K562 (cell line): ENCODE data around the gene COG4. TPM values are rescaled to one million over a fixed set of nuclear protein-coding genes. Genes with fewer than 3 reads are reported as not detected.

Source experiments
- BCOR ChIP-seq: fragments of 450-650 bp; IDR thresholded peaks from 2 replicates; pipeline ENCODE4 v1.6.1; 2016
- MAFK ChIP-seq: IDR thresholded peaks from 2 replicates; pipeline ENCODE4 v1.6.1; 2011; ENCODE audit warnings: low read length, improper control_type of control experiment
- MYNN ChIP-seq, 2 experiments: sonication (generic); formaldehyde crosslinking in 1 of 2; IDR thresholded peaks; 2 replicates each; pipeline versions ENCODE4 v1.5.0 to v1.6.1; 2016 to 2020; ENCODE audit warnings: antibody characterized with exemption in 1 of 2, missing genetic modification reagents in 1 of 2
- PCBP1 ChIP-seq: fragments of 200-400 bp; formaldehyde crosslinking; IDR thresholded peaks from 2 replicates; pipeline ENCODE4 v1.6.1; 2018; ENCODE audit warnings: mild to moderate bottlenecking, low read depth, low read length; ENCODE audit not compliant: poor library complexity, severe bottlenecking
- RHOXF2B ChIP-seq: fragments of 250-450 bp; sonication (Bioruptor Pico); conservative IDR thresholded peaks from 2 replicates; pipeline ENCODE4 v1.5.1; 2021
- SRSF1 ChIP-seq: fragments of 200-400 bp; formaldehyde crosslinking; IDR thresholded peaks from 2 replicates; pipeline ENCODE4 v1.6.1; 2017; ENCODE audit warnings: mild to moderate bottlenecking, low read depth, low read length, moderate library complexity
- ZKSCAN1 ChIP-seq: fragments of 150-350 bp; IDR thresholded peaks from 2 replicates; pipeline ENCODE4 v1.6.1; 2016; ENCODE audit warnings: low read depth, low read length
- ZNF583 ChIP-seq: fragments of 250-450 bp; sonication (Bioruptor Pico); IDR thresholded peaks from 2 replicates; pipeline ENCODE4 v1.4.0; 2020
- polyA plus RNA-seq, 8 experiments: library from polyadenylated mRNA; depleted of rRNA in 4 of 8; stranded (reverse) in 5 of 8; unstranded in 3 of 8; fragments of >200 nt; fragmentation: Nextera tagmentation in 2 of 8; fragmentation: Illumina TruSeq in 1 of 8; extraction: Ambion mirVana in 2 of 8; extraction: Trizol in 1 of 8; gene quantifications; 2 replicates each; pipeline versions ENCODE4 v1.2.1 to v1.2.3, GENCODE V29; 2011 to 2014; ENCODE audit warnings: inconsistent platforms in 1 of 8, missing spikeins in 1 of 8
- total RNA-seq, 7 experiments: library from RNA; depleted of rRNA in 6 of 7; stranded (reverse); fragments of >200 nt in 6 of 7; fragmentation: Illumina TruSeq in 2 of 7; extraction: Trizol in 2 of 7; gene quantifications; 2 replicates each; pipeline versions ENCODE4 v1.2.1 to v1.2.3, GENCODE V29; 2011 to 2021; ENCODE audit warnings: low replicate concordance in 1 of 7
- TF ChIP-seq, protein P1 (sequence below): fragments of 250-450 bp; sonication (Bioruptor Pico); IDR thresholded peaks from 2 replicates; pipeline ENCODE4 v1.9.0; 2021; ENCODE audit warnings: mild to moderate bottlenecking
- TF ChIP-seq, protein P2 (sequence below), 2 experiments: fragments of 450-650 bp; IDR thresholded peaks; 2 replicates each; pipeline ENCODE4 v1.6.1; 2018; ENCODE audit warnings: mild to moderate bottlenecking in 2 of 2, low read depth in 1 of 2; ENCODE audit not compliant: partially characterized antibody in 2 of 2

COG4 gene
- total and polyA plus RNA-seq, 9 of the 15 experiments (the other 6 are each of a cell fraction or from before 2014, with no cell fraction given) = 13.7 to 73.9 (median 44.2) TPM

DNA sequence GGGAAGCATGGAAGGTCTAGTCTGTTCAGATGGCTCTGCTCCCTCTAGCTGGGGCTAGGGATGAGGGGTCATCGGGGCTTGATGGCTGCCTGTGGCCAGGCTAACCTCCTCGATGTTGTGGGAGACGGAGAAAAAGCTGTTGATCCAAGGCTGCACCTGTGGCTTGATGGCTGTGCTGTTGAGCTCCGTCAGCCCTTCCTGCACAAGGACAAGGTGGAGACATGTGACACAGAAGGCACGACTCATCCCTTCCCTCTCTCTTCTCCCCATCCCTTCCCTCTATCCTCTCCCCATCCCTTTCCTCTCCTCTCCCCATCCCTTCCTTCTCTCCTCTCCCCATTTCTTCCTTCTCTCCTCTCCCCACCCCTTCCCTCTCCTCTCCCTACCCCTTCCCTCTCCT lies 40.7 kb downstream of the COG4 start (continued):
- no peak for TF ChIP-seq RHOXF2B (CRISPR knock-in tag)
- TF ChIP-seq PCBP1 = no peak
- no peak for TF ChIP-seq BCOR
- no peak for TF ChIP-seq ZNF583 (CRISPR knock-in tag)
- TF ChIP-seq MAFK = no peak
- TF ChIP-seq MYNN (IDR thresholded peaks at IDR 0.05) = no peak
- no peak for TF ChIP-seq MYNN (CRISPR knock-in tag; IDR thresholded peaks at IDR 0.05)
- TF ChIP-seq SRSF1 = no peak
- TF ChIP-seq, protein P1, sequence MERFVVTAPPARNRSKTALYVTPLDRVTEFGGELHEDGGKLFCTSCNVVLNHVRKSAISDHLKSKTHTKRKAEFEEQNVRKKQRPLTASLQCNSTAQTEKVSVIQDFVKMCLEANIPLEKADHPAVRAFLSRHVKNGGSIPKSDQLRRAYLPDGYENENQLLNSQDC (CRISPR knock-in tag) = no peak
- TF ChIP-seq, protein P2, sequence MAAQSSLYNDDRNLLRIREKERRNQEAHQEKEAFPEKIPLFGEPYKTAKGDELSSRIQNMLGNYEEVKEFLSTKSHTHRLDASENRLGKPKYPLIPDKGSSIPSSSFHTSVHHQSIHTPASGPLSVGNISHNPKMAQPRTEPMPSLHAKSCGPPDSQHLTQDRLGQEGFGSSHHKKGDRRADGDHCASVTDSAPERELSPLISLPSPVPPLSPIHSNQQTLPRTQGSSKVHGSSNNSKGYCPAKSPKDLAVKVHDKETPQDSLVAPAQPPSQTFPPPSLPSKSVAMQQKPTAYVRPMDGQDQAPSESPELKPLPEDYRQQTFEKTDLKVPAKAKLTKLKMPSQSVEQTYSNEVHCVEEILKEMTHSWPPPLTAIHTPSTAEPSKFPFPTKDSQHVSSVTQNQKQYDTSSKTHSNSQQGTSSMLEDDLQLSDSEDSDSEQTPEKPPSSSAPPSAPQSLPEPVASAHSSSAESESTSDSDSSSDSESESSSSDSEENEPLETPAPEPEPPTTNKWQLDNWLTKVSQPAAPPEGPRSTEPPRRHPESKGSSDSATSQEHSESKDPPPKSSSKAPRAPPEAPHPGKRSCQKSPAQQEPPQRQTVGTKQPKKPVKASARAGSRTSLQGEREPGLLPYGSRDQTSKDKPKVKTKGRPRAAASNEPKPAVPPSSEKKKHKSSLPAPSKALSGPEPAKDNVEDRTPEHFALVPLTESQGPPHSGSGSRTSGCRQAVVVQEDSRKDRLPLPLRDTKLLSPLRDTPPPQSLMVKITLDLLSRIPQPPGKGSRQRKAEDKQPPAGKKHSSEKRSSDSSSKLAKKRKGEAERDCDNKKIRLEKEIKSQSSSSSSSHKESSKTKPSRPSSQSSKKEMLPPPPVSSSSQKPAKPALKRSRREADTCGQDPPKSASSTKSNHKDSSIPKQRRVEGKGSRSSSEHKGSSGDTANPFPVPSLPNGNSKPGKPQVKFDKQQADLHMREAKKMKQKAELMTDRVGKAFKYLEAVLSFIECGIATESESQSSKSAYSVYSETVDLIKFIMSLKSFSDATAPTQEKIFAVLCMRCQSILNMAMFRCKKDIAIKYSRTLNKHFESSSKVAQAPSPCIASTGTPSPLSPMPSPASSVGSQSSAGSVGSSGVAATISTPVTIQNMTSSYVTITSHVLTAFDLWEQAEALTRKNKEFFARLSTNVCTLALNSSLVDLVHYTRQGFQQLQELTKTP (IDR thresholded peaks at IDR 0.05; ENCODE audit: low read depth in 1 of 2, partially characterized antibody in 2 of 2) = no peak
- no peak for TF ChIP-seq ZKSCAN1
- TF ChIP-seq, all 486 proteins: peak for 0
